ENCODE data around the gene C16orf90.

Gene C16orf90

GRCh38 chr16:3488801-3489200 is 6.5 kb downstream of the C16orf90 start:
- Histone ChIP-seq H3F3A (ENCODE audit: insufficient read depth, low read length) (no peaks in the 10 kb centered on the region), H3K79me2 (ENCODE audit: low read length) (no peaks in the 10 kb centered on the region), H4K20me1 (ENCODE audit: insufficient read depth, low read length) (no peaks in the 10 kb centered on the region), H3K4me1 (ENCODE audit: low read length) (no peaks in the 10 kb centered on the region), H3K27me3 (replicated peaks; ENCODE audit: insufficient read depth, low read length) (no peaks in the 10 kb centered on the region), H3K4me3 (ENCODE audit: low read length) (no peak overlapping the region), H3K27ac (ENCODE audit: low read length) (no peak overlapping the region), H3K9ac (ENCODE audit: low read length) (no peak overlapping the region), H3K36me3 (replicated peaks; ENCODE audit: insufficient read depth, low read length) (0 out of 2 replicates have a peak, but pooled peaks cover 3% of the 10 kb centered on the region), H3K9me3 (replicated peaks; ENCODE audit: insufficient read depth, low read length) (no peaks in the 10 kb centered on the region), H2AFZ (ENCODE audit: low read length) (no peak overlapping the region), H3K4me2 (ENCODE audit: low read depth, low read length) (no peak overlapping the region), H3K9me2 (replicated peaks; ENCODE audit: insufficient read depth, low read length) (no peaks in the 10 kb centered on the region)
- DNase-seq = no peak
- TF ChIP-seq EZH2 (optimal IDR thresholded peaks at IDR 0.05; ENCODE audit: low read depth, low read length) (no peak), EZH2phosphoT487 (IDR thresholded peaks at IDR 0.05; ENCODE audit: low read length) (no peak), CTCF (IDR thresholded peaks at IDR 0.05; ENCODE audit: low read length) (no peak)

DNA sequence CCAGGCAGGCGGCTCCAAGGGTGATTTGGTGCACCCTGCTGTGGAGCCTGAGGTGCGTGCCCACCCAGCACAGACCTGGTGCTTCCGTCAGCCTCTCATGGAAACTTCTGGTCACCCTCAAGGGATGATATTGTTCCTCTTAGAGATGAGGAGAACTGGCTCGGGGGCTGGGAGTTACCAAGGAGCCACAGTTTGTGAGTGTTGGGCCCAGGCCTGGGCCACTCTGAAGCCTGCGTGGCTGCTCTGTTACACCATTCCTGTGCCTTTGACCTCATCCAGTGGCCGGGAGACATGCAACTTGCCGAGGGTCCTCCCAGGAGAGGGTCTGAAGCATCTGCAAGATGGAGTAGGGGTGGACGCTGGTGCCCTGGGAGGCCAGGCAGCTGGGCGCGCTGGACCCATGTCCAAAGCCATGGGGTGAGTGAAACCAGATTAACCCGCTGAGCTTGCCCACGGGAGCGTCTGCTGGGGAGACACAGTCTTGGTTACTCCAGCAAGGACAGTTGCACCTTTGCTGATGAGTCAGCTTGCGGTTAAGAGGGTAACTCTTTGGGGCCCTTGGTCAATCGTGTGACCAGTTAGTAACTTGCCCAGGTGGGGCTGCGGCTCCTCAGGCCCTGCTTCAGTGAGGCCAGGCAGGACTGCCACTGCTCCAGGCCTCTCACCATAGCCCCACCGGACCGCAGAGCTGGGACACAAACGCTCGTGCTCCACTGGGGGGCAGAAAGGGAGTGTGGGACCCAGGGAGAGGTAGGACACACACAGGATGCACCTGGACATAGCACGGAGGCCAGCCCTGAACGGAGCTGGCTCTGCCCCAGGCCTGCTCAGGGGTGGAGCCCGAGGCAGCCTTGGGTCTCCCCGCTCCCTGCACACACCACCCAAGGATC is 7.5 kb downstream of the C16orf90 start:
- no peaks in the 10 kb centered on the region for H3K9me2 ChIP-seq (replicated peaks; ENCODE audit: insufficient read depth, low read length)
- H3K79me2 ChIP-seq (ENCODE audit: low read length) = no peaks in the 10 kb centered on the region
- no peaks in the 10 kb centered on the region for H3K9me3 ChIP-seq (replicated peaks; ENCODE audit: insufficient read depth, low read length)
- no peak overlapping the region for H3K9ac ChIP-seq (ENCODE audit: low read length)
- no peaks in the 10 kb centered on the region for H3K27me3 ChIP-seq (replicated peaks; ENCODE audit: insufficient read depth, low read length)
- no peak for TF ChIP-seq EZH2phosphoT487 (IDR thresholded peaks at IDR 0.05; ENCODE audit: low read length)
- TF ChIP-seq CTCF (IDR thresholded peaks at IDR 0.05; ENCODE audit: low read length) = no peak
- no peak for TF ChIP-seq EZH2 (optimal IDR thresholded peaks at IDR 0.05; ENCODE audit: low read depth, low read length)
- H3K27ac ChIP-seq (ENCODE audit: low read length) = no peak overlapping the region
- no peak overlapping the region for H3K4me3 ChIP-seq (ENCODE audit: low read length)
- H2AFZ ChIP-seq (ENCODE audit: low read length) = no peak overlapping the region
- H4K20me1 ChIP-seq (ENCODE audit: insufficient read depth, low read length) = no peaks in the 10 kb centered on the region
- no peak overlapping the region for H3K4me2 ChIP-seq (ENCODE audit: low read depth, low read length)
- H3K4me1 ChIP-seq (ENCODE audit: low read length) = no peaks in the 10 kb centered on the region
- no peak for DNase-seq
- 0 out of 2 replicates have a peak, but pooled peaks cover 3% of the 10 kb centered on the region for H3K36me3 ChIP-seq (replicated peaks; ENCODE audit: insufficient read depth, low read length)
- H3F3A ChIP-seq (ENCODE audit: insufficient read depth, low read length) = no peaks in the 10 kb centered on the region

- Histone ChIP-seq H3K4me1 (ENCODE audit: low read length) (no peaks in the 10 kb centered on the region), H2AFZ (ENCODE audit: low read length) (no peak overlapping the region), H3K9ac (ENCODE audit: low read length) (no peak overlapping the region), H3K36me3 (replicated peaks; ENCODE audit: insufficient read depth, low read length) (0 out of 2 replicates have a peak, but pooled peaks cover 3% of the 10 kb centered on the region), H3K9me2 (replicated peaks; ENCODE audit: insufficient read depth, low read length) (no peaks in the 10 kb centered on the region), H3F3A (ENCODE audit: insufficient read depth, low read length) (no peaks in the 10 kb centered on the region), H3K27me3 (replicated peaks; ENCODE audit: insufficient read depth, low read length) (no peaks in the 10 kb centered on the region), H4K20me1 (ENCODE audit: insufficient read depth, low read length) (no peaks in the 10 kb centered on the region), H3K27ac (ENCODE audit: low read length) (no peak overlapping the region), H3K79me2 (ENCODE audit: low read length) (no peaks in the 10 kb centered on the region), H3K9me3 (replicated peaks; ENCODE audit: insufficient read depth, low read length) (no peaks in the 10 kb centered on the region), H3K4me2 (ENCODE audit: low read depth, low read length) (no peak overlapping the region), H3K4me3 (ENCODE audit: low read length) (no peak overlapping the region)
- TF ChIP-seq EZH2phosphoT487 (IDR thresholded peaks at IDR 0.05; ENCODE audit: low read length) (no peak), EZH2 (optimal IDR thresholded peaks at IDR 0.05; ENCODE audit: low read depth, low read length) (no peak), CTCF (IDR thresholded peaks at IDR 0.05; ENCODE audit: low read length) (no peak)
- no peak for DNase-seq
Observed at GRCh38 chr16:3486506-3487215, 8.6 kb downstream of the C16orf90 start.

All from MM.1S (cell line).